HG02884 (cell line): ENCODE results near the gene OR6B3.
A peak's percentile ranks its signal among the peaks of the same experiment; 100 is the strongest.
"Not testable (repeated sequence)": the region's sequence is repeated elsewhere in the genome, so short reads cannot be mapped to it uniquely, and the experiment has no call there.

ENCODE experiments used
- ATAC-seq: cut with Tn5 transposase; IDR thresholded peaks from one replicate; pipeline ENCODE4 v1.9.1; 2021; ENCODE audit warnings: mild to moderate bottlenecking, moderate library complexity; ENCODE audit not compliant: unreplicated experiment

OR6B3 gene

GRCh38 chr2:240044096-240044495 is 9.2 kb downstream of the OR6B3 start:
- ATAC-seq, result not testable (repeated sequence)

- no peak for ATAC-seq
Measured at GRCh38 chr2:240043279-240043989, 9.9 kb downstream of the OR6B3 start.

- no peak for ATAC-seq
Measured at GRCh38 chr2:240042740-240043139, 10.6 kb downstream of the OR6B3 start.

GRCh38 chr2:240041363-240041762 is 12.0 kb downstream of the OR6B3 start:
- ATAC-seq, result no peak

GRCh38 chr2:240037358-240037757 is 16.0 kb downstream of the OR6B3 start:
- no peak for ATAC-seq

- no peak for ATAC-seq
Measured at GRCh38 chr2:240033330-240033678, 20.0 kb downstream of the OR6B3 start.

GRCh38 chr2:240032406-240033329 is 20.7 kb downstream of the OR6B3 start:
- ATAC-seq, result no peak

GRCh38 chr2:240030379-240031094 is 22.8 kb downstream of the OR6B3 start, which contains the start of gene OR6B2:
TSS of gene OR6B2 (minus strand) at chr2:240030429. CDS start at chr2:240030429, 0 bp downstream.
- no peak for ATAC-seq

GRCh38 chr2:240024766-240025165 is 28.6 kb downstream of the OR6B3 start:
- peak; percentile 7 for ATAC-seq

- no peak for ATAC-seq
Measured at GRCh38 chr2:240023792-240024191, 29.5 kb downstream of the OR6B3 start.

GRCh38 chr2:240021488-240022104 is 31.7 kb downstream of the OR6B3 start:
- no peak for ATAC-seq

GRCh38 chr2:240018071-240018750 is 35.1 kb downstream of the OR6B3 start:
- ATAC-seq, result no peak

- no peak for ATAC-seq
Measured at GRCh38 chr2:240014327-240014726, 39.0 kb downstream of the OR6B3 start.

- ATAC-seq, result no peak
Measured at GRCh38 chr2:240013343-240013742, 40.0 kb downstream of the OR6B3 start.

- ATAC-seq, result no peak
Measured at GRCh38 chr2:240002983-240003382, 50.3 kb downstream of the OR6B3 start.

- no peak for ATAC-seq
Measured at GRCh38 chr2:240000671-240001070, 52.6 kb downstream of the OR6B3 start.

- no peak for ATAC-seq
Measured at GRCh38 chr2:239997686-239998409, 55.5 kb downstream of the OR6B3 start.
